Kidney epithelial cell (primary cell): ENCODE measurements around the gene ADAMTS15. TPM values are rescaled to one million over a fixed set of nuclear protein-coding genes. Genes with fewer than 3 reads are reported as not detected.

Source experiments
- DNase-seq: peaks from one replicate; pipeline ENCODE4 v3.0.0-alpha.2; 2010; ENCODE audit warnings: low read depth
- H3K27me3 ChIP-seq: 2 replicates; pipeline ENCODE4 v1.6.0; 2011; ENCODE audit warnings: low read length; ENCODE audit not compliant: control insufficient read depth, insufficient read depth
- H3K36me3 ChIP-seq: 2 replicates; pipeline ENCODE4 v1.5.1; 2011; ENCODE audit warnings: low read length; ENCODE audit not compliant: control insufficient read depth, insufficient read depth
- H3K4me3 ChIP-seq: 2 replicates; pipeline ENCODE4 v1.5.1; 2011; ENCODE audit warnings: low read depth, mild to moderate bottlenecking, control low read depth, low read length
- total RNA-seq: library from RNA; depleted of rRNA; stranded (reverse); fragments of >200 nt; gene quantifications from 2 replicates; pipeline ENCODE4 v1.2.3, GENCODE V29; 2015
- TF ChIP-seq, protein P1 (sequence below): IDR thresholded peaks from 2 replicates; pipeline ENCODE4 v1.5.1; 2011; ENCODE audit warnings: mild to moderate bottlenecking, moderate library complexity, low read length, control low read depth, inconsistent platforms; ENCODE audit not compliant: insufficient read depth, poor library complexity, severe bottlenecking

The ADAMTS15 gene
- total RNA-seq, 1 donor from 2014 or later = 4.2 TPM

DNA sequence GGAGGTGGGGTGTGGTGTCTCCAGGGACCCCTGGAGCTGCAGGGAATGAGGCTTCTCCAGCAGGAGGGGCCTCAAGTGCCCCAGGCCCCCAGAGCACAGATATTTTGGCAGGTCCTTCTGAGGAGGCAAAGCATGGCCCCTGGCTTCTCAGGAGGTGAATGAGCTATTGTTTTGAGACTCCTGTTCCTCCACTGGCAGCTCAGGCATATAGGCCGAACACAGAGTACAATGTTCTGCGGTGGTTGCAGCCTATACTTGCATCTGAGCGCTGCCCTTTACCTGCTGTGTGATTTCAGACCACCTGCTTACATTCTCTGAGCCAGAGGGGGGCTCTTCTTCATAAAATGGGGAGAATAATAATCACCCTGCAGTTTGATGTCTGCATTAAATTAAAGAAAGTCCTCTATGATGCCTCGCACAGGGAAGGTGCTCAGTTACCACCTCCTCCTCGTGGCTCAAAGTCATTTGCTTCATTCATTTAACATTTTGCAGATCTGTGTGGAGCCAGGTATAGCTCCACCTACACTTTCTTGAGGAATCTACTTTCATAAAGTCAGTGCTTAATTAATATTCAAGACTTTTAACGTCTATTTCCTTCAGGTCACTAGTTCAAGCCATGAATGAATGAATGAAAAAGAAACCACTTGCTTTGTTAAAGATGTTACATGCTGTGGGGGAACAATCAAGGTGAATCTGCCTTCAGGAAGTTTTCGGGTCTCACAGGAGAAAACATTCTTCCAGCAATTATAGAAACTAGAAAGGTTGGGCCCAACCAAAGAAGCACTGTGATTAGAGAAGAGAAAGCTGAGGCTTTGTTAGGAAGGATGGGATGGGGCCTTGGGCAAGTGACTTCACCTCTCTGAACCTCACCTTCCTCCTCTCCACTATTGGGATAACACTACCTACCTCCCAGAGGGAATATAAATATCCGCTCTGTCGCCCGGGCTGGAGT is 68.4 kb downstream of the ADAMTS15 start:
- H3K27me3 ChIP-seq = no peaks in the 10 kb centered on the region
- no peak for DNase-seq
- TF ChIP-seq, protein P1, sequence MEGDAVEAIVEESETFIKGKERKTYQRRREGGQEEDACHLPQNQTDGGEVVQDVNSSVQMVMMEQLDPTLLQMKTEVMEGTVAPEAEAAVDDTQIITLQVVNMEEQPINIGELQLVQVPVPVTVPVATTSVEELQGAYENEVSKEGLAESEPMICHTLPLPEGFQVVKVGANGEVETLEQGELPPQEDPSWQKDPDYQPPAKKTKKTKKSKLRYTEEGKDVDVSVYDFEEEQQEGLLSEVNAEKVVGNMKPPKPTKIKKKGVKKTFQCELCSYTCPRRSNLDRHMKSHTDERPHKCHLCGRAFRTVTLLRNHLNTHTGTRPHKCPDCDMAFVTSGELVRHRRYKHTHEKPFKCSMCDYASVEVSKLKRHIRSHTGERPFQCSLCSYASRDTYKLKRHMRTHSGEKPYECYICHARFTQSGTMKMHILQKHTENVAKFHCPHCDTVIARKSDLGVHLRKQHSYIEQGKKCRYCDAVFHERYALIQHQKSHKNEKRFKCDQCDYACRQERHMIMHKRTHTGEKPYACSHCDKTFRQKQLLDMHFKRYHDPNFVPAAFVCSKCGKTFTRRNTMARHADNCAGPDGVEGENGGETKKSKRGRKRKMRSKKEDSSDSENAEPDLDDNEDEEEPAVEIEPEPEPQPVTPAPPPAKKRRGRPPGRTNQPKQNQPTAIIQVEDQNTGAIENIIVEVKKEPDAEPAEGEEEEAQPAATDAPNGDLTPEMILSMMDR = no peak
- no peaks in the 10 kb centered on the region for H3K36me3 ChIP-seq
- H3K4me3 ChIP-seq = no peak overlapping the region

DNA sequence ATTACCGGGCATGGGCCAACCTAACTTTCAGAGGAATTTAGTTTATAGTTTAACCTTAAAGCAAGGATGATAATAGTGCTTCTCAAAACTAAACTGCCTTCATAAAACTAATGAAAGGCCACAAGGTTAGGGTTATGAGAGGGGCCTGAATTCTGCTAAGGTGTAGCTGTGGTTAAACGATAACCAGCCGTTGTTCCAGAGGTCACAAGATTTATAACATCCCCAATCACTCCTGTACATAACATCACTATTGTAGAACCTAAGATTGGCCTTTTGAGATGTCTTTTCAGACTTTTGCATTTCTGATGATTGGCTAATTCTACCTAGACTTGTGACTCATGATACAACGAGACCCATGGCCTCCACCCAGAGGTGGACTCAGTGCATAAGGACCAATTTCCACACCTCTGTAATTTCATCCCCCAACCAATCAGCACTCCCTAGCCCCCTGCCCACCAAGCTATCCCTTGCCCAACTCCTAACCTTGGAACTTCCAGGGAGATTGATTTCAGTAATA is 69.8 kb downstream of the ADAMTS15 start:
- H3K36me3 ChIP-seq = no peaks in the 10 kb centered on the region
- no peaks in the 10 kb centered on the region for H3K27me3 ChIP-seq
- no peak overlapping the region for H3K4me3 ChIP-seq
- TF ChIP-seq, protein P1 = no peak
- DNase-seq = no peak

DNA sequence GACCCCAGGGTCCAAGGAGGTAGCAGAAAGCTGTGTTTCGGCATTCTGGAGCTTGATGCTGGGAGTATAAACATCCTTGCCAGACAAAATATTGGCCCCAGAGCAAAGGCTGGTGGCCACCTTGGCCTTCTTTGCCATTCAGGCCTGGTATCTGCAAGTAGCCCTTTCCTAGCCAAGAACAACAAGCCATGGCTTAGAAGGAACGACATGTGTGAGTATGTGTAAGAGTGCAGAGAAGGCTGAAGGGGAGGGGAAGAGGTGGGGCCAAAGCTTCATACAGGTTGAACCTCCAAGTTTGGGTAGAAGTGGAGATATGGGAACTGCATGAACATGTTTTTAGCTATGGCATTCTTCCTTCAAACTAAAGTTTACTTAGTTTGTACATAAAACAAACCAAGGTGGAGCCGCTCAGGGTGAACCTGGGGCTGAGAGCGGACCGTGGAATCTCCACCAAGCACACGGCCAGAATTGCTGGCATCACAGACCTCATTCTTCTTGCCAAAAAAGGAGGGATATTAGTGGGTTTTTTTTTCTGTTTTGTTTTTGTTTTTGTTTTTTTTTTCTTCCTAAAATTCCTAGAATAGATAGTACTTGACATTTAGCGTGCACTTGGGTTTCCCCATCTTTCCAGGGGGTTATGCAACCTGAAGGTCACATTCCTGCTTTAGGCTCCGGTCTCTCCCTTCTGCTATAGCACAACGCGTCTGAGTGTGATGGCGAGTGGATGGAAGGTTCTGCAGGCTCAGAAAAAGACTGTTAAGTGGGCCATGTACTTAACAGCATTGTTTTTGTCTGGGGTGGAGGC is 70.9 kb downstream of the ADAMTS15 start:
- Histone ChIP-seq H3K4me3 (no peak overlapping the region), H3K36me3 (no peaks in the 10 kb centered on the region), H3K27me3 (no peaks in the 10 kb centered on the region)
- TF ChIP-seq, protein P1 = no peak
- no peak for DNase-seq

DNA sequence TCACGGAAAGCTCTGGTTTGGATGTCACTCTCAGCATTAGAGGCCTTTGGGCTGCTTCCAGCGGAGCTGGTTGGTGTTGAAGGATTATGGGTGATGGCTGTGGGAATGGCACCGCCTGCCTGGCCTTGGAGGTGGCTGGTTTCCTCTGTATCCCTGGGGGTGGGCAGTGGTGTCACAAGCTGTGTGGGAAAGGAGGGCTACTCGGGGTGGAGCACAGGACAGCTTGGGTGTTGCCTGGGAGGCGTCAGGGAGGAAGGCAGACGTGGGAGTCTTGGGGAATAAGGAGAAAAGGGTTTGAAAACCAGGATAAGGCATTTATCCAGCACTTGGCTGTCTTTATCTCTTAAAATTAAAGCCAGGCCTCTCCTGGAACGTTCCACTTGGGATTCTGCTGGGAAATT is 71.8 kb downstream of the ADAMTS15 start:
- TF ChIP-seq, protein P1 = no peak
- H3K27me3 ChIP-seq = no peaks in the 10 kb centered on the region
- no peak for DNase-seq
- H3K36me3 ChIP-seq = no peaks in the 10 kb centered on the region
- no peak overlapping the region for H3K4me3 ChIP-seq

DNA sequence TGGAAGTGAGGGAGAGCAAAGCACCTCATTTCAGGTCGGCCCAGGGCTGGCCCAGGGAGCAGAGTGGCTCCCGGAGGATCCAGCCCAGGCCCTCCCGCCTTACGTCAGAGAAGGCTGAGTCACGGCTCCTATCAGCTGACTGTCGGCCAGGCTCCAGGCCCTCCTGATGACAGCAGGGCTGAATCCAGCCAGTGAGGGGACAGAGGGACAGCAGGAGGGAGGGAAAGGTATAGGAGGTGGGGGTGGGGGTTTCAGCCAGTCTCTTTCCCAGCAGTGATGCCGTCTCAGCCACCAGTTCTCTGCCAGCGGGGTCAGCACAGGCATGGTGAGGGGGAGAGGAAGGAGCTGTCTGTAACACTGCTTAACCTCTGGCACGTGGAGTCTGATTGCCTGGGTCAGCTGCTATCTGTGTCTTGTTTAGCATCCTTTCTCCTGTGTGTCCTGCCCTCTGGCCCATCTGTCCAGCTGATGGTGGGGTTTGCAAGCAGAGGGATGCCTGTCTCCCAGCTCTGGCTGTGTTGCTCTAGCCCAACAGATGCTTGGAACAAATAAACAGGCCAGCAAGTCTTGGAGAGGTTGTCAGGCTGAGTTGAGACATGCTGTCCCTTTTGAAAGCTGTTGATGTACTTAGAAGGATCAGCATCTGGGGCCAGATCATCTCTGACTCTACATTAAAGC is 74.0 kb downstream of the ADAMTS15 start:
- DNase-seq = peak; percentile 64
- Histone ChIP-seq H3K27me3 (no peaks in the 10 kb centered on the region), H3K36me3 (no peaks in the 10 kb centered on the region), H3K4me3 (no peak overlapping the region)
- TF ChIP-seq, protein P1 = no peak
